Subcutaneous adipose tissue (tissue), 4 donors: ENCODE results near the gene AKAP7. TPM values are rescaled to one million over a fixed set of nuclear protein-coding genes. Genes with fewer than 3 reads are reported as not detected.

Experiments
- CTCF ChIP-seq: fragments of 450-650 bp; IDR thresholded peaks from one replicate; pipeline ENCODE4 v1.5.1; 2016; ENCODE audit warnings: low read depth, mild to moderate bottlenecking, control low read depth, antibody characterized with exemption, moderate library complexity
- total RNA-seq, 4 donors: library from RNA; depleted of rRNA; stranded (reverse); fragments of >200 nt; gene quantifications; one replicate each; pipeline ENCODE4 v1.1.0, GENCODE V29; 2016

Gene AKAP7
- total RNA-seq, 4 donors from 2014 or later, result 8.3 to 26.3 (median 17.2) TPM

GRCh38 chr6:131255434-131255833 lies 120.2 kb downstream of the AKAP7 start:
- no peak for TF ChIP-seq CTCF

- TF ChIP-seq CTCF, result no peak
Measured at GRCh38 chr6:131255911-131256310, 120.6 kb downstream of the AKAP7 start.

DNA sequence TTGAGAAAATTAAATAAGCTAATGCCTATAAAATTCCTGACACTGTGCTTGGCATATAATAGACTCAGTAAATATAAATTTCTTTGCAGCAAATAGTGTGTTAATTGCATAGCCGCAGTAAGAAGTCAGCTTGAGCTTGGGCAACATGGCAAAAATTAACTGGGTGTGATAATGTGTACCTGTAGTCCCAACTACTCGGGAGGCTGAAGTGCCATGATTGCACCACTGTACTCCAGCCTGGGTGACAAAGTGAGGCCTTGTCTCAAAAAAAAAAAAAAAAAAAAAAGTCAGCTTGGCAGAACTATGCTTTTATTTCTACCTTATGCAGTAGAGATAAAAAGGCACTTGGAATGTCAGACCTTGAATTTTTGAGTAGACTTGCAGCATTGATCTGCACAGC lies 121.8 kb downstream of the AKAP7 start:
- TF ChIP-seq CTCF, result no peak

- no peak for TF ChIP-seq CTCF
Measured at GRCh38 chr6:131258010-131258652, 122.9 kb downstream of the AKAP7 start.

DNA sequence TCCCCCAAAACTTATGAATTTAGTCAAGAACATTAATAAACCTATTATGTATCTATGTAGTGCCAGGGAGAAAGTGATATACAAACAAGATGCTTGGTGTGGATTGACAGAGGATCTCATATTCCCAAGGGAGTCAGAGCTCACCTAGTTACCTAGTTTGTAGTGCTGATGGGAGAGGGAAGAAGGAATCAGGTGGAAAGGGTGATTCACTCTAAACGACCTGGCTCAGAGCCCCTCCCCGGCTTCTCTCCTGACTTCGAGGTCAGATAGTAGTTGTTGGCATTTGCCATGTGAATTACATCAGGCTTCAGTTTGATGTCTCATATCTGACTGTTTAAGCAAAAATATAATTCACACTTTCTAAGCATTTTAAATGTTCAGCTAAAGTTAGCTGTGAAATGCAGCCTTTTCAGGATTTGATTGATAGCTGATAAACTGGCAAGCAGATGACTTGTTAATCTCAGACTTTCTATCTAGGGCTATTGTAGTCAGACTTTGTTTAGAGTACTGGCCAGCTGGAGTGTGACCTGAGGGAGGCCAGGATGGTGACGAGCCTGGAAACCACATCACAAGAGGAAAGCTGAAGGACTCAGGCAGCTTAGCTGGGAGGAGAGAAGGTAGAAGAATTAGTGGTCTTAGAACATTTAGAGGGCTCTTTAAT lies 123.7 kb downstream of the AKAP7 start:
- no peak for TF ChIP-seq CTCF

DNA sequence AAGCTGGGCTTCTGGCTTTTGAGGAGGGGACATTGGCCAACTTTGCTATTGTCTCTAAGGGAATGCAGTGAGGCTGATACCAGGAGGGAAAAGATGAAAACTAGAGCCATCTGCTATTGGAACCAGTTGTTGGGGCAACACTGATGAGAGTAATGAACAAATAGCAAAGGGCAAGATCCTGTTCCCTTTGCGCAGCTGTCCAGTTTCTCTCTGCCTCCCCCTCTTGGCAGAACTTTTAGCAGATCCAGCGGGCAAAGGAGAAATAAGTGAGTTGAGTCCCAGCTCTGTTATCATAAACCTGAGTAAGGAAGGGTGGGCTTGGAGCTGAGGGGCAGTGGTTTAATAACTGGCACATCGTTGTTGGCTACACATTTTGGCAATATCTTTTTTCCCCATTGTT lies 126.8 kb downstream of the AKAP7 start:
- TF ChIP-seq CTCF, result no peak

GRCh38 chr6:131265939-131266338 lies 130.7 kb downstream of the AKAP7 start:
- TF ChIP-seq CTCF, result no peak
